Cerebellar cortex (tissue), 1 donor: ENCODE results near the gene S100A11.
"Not testable (repeated sequence)": the region's sequence is repeated elsewhere in the genome, so short reads cannot be mapped to it uniquely, and the experiment has no call there.

Experiments
- DNase-seq: peaks from one replicate; pipeline ENCODE4 v3.0.0-alpha.2; 2015; ENCODE audit warnings: low spot score

Gene S100A11

GRCh38 chr1:152036267-152037216, at the start of gene S100A11:
Gene S100A11, minus strand, starts transcription at chr1:152037004. Its CDS starts 89 bp downstream, at chr1:152036915.
- DNase-seq: no peak

GRCh38 chr1:152084853-152085252, 48.0 kb upstream of the S100A11 start:
- DNase-seq: no peak

- DNase-seq: not testable (repeated sequence)
Observed at GRCh38 chr1:152081026-152081425, 44.2 kb upstream of the S100A11 start.

- not testable (repeated sequence) for DNase-seq
Observed at GRCh38 chr1:152080494-152080893, 43.7 kb upstream of the S100A11 start.

- no peak for DNase-seq
Observed at GRCh38 chr1:152078831-152079441, 42.1 kb upstream of the S100A11 start.

GRCh38 chr1:152072311-152072710, 35.5 kb upstream of the S100A11 start:
- no peak for DNase-seq

- no peak for DNase-seq
Observed at GRCh38 chr1:152071123-152071522, 34.3 kb upstream of the S100A11 start.

GRCh38 chr1:152067929-152068328, 31.1 kb upstream of the S100A11 start:
- no peak for DNase-seq

- DNase-seq: no peak
Observed at GRCh38 chr1:152067150-152067549, 30.3 kb upstream of the S100A11 start.

GRCh38 chr1:152061952-152062351, 25.1 kb upstream of the S100A11 start:
- no peak for DNase-seq

GRCh38 chr1:152053375-152053774, 16.6 kb upstream of the S100A11 start:
- peak; percentile 32 for DNase-seq

- DNase-seq: peak; percentile 78
Observed at GRCh38 chr1:152052606-152053005, 15.8 kb upstream of the S100A11 start.

- DNase-seq: no peak
Observed at GRCh38 chr1:152050886-152051675, 14.3 kb upstream of the S100A11 start.

GRCh38 chr1:152049291-152050083, 12.7 kb upstream of the S100A11 start:
- no peak for DNase-seq

GRCh38 chr1:152048416-152049009, 11.7 kb upstream of the S100A11 start:
- DNase-seq: no peak

GRCh38 chr1:152047730-152048415, 11.1 kb upstream of the S100A11 start:
- peak; percentile 65 for DNase-seq

GRCh38 chr1:152047413-152047729, 10.6 kb upstream of the S100A11 start:
- no peak for DNase-seq

GRCh38 chr1:152044386-152044785, 7.6 kb upstream of the S100A11 start:
- no peak for DNase-seq

GRCh38 chr1:152043870-152044269, 7.1 kb upstream of the S100A11 start:
- no peak for DNase-seq

- DNase-seq: no peak
Observed at GRCh38 chr1:152042030-152042429, 5.2 kb upstream of the S100A11 start.

- no peak for DNase-seq
Observed at GRCh38 chr1:152039886-152040285, 3.1 kb upstream of the S100A11 start.
